H9 (cell line): ENCODE data around the gene PITX1. TPM values are rescaled to one million over a fixed set of nuclear protein-coding genes. Genes with fewer than 3 reads are reported as not detected.

Experiments used
- DNase-seq: peaks from one replicate; pipeline ENCODE4 v3.0.0-alpha.2; 2017
- H2AFZ ChIP-seq: one replicate; pipeline ENCODE4 v1.6.1; 2013; ENCODE audit warnings: mild to moderate bottlenecking, low read length, control low read depth, moderate library complexity
- H2AK5ac ChIP-seq: 2 replicates; pipeline ENCODE4 v1.6.1; 2013; ENCODE audit warnings: low read length, control low read depth, mixed read lengths; ENCODE audit not compliant: insufficient read length
- H2BK120ac ChIP-seq: one replicate; pipeline ENCODE4 v1.6.1; 2013; ENCODE audit warnings: low read depth, mild to moderate bottlenecking, low read length, control low read depth, inconsistent platforms; ENCODE audit not compliant: poor library complexity, severe bottlenecking
- H2BK12ac ChIP-seq: 2 replicates; pipeline ENCODE4 v1.6.1; 2013; ENCODE audit warnings: low read length, control low read depth, mixed read lengths, low read depth; ENCODE audit not compliant: insufficient read length
- H2BK15ac ChIP-seq: 2 replicates; pipeline ENCODE4 v1.6.1; 2013; ENCODE audit warnings: low read depth, low read length, control low read depth
- H2BK20ac ChIP-seq: one replicate; pipeline ENCODE4 v1.6.1; 2013; ENCODE audit warnings: low read depth, mild to moderate bottlenecking, low read length, control low read depth, inconsistent platforms; ENCODE audit not compliant: poor library complexity, severe bottlenecking
- H2BK5ac ChIP-seq: 2 replicates; pipeline ENCODE4 v1.6.1; 2013; ENCODE audit warnings: low read length, control low read depth, mixed read lengths; ENCODE audit not compliant: insufficient read length
- H3K14ac ChIP-seq: 2 replicates; pipeline ENCODE4 v1.6.1; 2013; ENCODE audit warnings: low read length, control low read depth; ENCODE audit not compliant: insufficient read depth
- H3K18ac ChIP-seq: 2 replicates; pipeline ENCODE4 v1.6.1; 2013; ENCODE audit warnings: low read depth, mild to moderate bottlenecking, mixed read lengths, low read length, control low read depth; ENCODE audit not compliant: insufficient read length
- H3K23ac ChIP-seq: 2 replicates; pipeline ENCODE4 v1.6.1; 2013; ENCODE audit warnings: low read length, control low read depth, mixed read lengths, low read depth; ENCODE audit not compliant: insufficient read length
- H3K23me2 ChIP-seq: 2 replicates; pipeline ENCODE4 v1.6.1; 2013; ENCODE audit warnings: low read depth, mild to moderate bottlenecking, mixed read lengths, low read length, control low read depth; ENCODE audit not compliant: insufficient read length, poor library complexity, severe bottlenecking
- H3K27ac ChIP-seq: 2 replicates; pipeline ENCODE4 v1.5.1; 2013; ENCODE audit warnings: low read length, control low read depth, mixed read lengths, low read depth; ENCODE audit not compliant: insufficient read length
- H3K27me3 ChIP-seq: 2 replicates; pipeline ENCODE4 v1.6.1; 2013; ENCODE audit warnings: low read length, control low read depth, inconsistent platforms; ENCODE audit not compliant: insufficient read depth
- H3K4ac ChIP-seq: 2 replicates; pipeline ENCODE4 v1.6.1; 2013; ENCODE audit warnings: low read depth, mild to moderate bottlenecking, control low read depth, inconsistent platforms, low read length, moderate library complexity
- H3K4me1 ChIP-seq: 2 replicates; pipeline ENCODE4 v1.6.1; 2013; ENCODE audit warnings: low read length, control low read depth, inconsistent platforms; ENCODE audit not compliant: insufficient read depth
- H3K4me2 ChIP-seq: 2 replicates; pipeline ENCODE4 v1.6.1; 2013; ENCODE audit warnings: low read length, control low read depth, mixed read lengths; ENCODE audit not compliant: insufficient read length, insufficient read depth
- H3K56ac ChIP-seq: 2 replicates; pipeline ENCODE4 v1.6.1; 2013; ENCODE audit warnings: low read depth, mild to moderate bottlenecking, mixed read lengths, low read length, control low read depth; ENCODE audit not compliant: insufficient read length
- H3K79me1 ChIP-seq: 2 replicates; pipeline ENCODE4 v1.6.1; 2013; ENCODE audit warnings: low read depth, mild to moderate bottlenecking, moderate library complexity, low read length, control low read depth, inconsistent platforms; ENCODE audit not compliant: insufficient read depth, poor library complexity, severe bottlenecking
- H3K79me2 ChIP-seq: 2 replicates; pipeline ENCODE4 v1.6.1; 2013; ENCODE audit warnings: low read length, control low read depth, inconsistent platforms; ENCODE audit not compliant: insufficient read depth
- H3K9ac ChIP-seq: 2 replicates; pipeline ENCODE4 v1.6.1; 2013; ENCODE audit warnings: low read length, control low read depth, mixed read lengths; ENCODE audit not compliant: insufficient read length; ENCODE audit errors: extremely low read depth
- H3K9me3 ChIP-seq: one replicate; pipeline ENCODE4 v1.6.1; 2013; ENCODE audit warnings: low read depth, low read length, inconsistent platforms; ENCODE audit not compliant: control insufficient read depth
- H3T11ph ChIP-seq: one replicate; pipeline ENCODE4 v1.6.1; 2013; ENCODE audit warnings: mild to moderate bottlenecking, low read length, control low read depth, inconsistent platforms
- H4K20me1 ChIP-seq: one replicate; pipeline ENCODE4 v1.6.1; 2013; ENCODE audit not compliant: control insufficient read depth, insufficient read length, insufficient read depth
- H4K5ac ChIP-seq: 2 replicates; pipeline ENCODE4 v1.6.1; 2013; ENCODE audit warnings: low read depth, mild to moderate bottlenecking, mixed read lengths, low read length, control low read depth; ENCODE audit not compliant: insufficient read length
- H4K8ac ChIP-seq: replicated peaks from 2 replicates; pipeline ENCODE4 v1.6.1; 2013; ENCODE audit warnings: low read length, control low read depth, mixed read lengths, low read depth; ENCODE audit not compliant: insufficient read length
- H4K91ac ChIP-seq: 2 replicates; pipeline ENCODE4 v1.6.1; 2013; ENCODE audit warnings: low read depth, mild to moderate bottlenecking, moderate library complexity, mixed read lengths, low read length, control low read depth; ENCODE audit not compliant: insufficient read length
- H3K27ac Mint-ChIP-seq, 3 experiments: 2 replicates in 2 of 3; 3 replicates in 1 of 3; pipeline ENCODE4 v1.8.0; 2020 to 2021; ENCODE audit warnings: mixed read lengths in 3 of 3, mild to moderate bottlenecking in 1 of 3, moderate library complexity in 1 of 3
- H3K27me3 Mint-ChIP-seq: 2 replicates; pipeline ENCODE4 v1.8.0; 2021; ENCODE audit warnings: low read depth, mild to moderate bottlenecking, moderate library complexity, mixed read lengths
- H3K36me3 Mint-ChIP-seq, 3 experiments: 2 replicates in 2 of 3; 3 replicates in 1 of 3; pipeline ENCODE4 v1.8.0; 2020 to 2021; ENCODE audit warnings: low read depth in 3 of 3, mixed read lengths in 3 of 3; ENCODE audit not compliant: insufficient read depth in 1 of 3
- H3K4me1 Mint-ChIP-seq, 2 experiments: 2 replicates each; pipeline ENCODE4 v1.8.0; 2020; ENCODE audit warnings: mixed read lengths in 2 of 2
- H3K4me3 Mint-ChIP-seq, 2 experiments: 2 replicates in 1 of 2; 3 replicates in 1 of 2; pipeline ENCODE4 v1.8.0; 2020 to 2021; ENCODE audit warnings: mild to moderate bottlenecking in 2 of 2, mixed read lengths in 2 of 2, moderate library complexity in 1 of 2
- H3K9me3 Mint-ChIP-seq, 2 experiments: 2 replicates in 1 of 2; 3 replicates in 1 of 2; pipeline ENCODE4 v1.8.0; 2020; ENCODE audit warnings: mild to moderate bottlenecking in 2 of 2, mixed read lengths in 2 of 2, moderate library complexity in 1 of 2
- WGBS: extraction: QIAGEN DNeasy Blood & Tissue Kit; methylation state at CpG from one replicate; pipeline ENCODE4 v1.1.7; 2013; ENCODE audit warnings: missing lambda C conversion rate, low lambda C conversion rate, mixed read lengths; ENCODE audit not compliant: insufficient read length; ENCODE audit errors: extremely low coverage; 5-methylcytosine and 5-hydroxymethylcytosine counted together
- total RNA-seq: library from RNA; stranded (reverse); gene quantifications from 2 replicates; pipeline ENCODE4 v1.2.1, GENCODE V29; 2021
- TF ChIP-seq, protein P1 (sequence below): fragments of 200-600 bp; sonication (generic); conservative IDR thresholded peaks from 3 replicates; pipeline ENCODE4 v1.8.0; 2021; ENCODE audit warnings: antibody characterized with exemption, mild to moderate bottlenecking

Gene PITX1
- total RNA-seq, 1 experiment from 2014 or later = not detected

DNA sequence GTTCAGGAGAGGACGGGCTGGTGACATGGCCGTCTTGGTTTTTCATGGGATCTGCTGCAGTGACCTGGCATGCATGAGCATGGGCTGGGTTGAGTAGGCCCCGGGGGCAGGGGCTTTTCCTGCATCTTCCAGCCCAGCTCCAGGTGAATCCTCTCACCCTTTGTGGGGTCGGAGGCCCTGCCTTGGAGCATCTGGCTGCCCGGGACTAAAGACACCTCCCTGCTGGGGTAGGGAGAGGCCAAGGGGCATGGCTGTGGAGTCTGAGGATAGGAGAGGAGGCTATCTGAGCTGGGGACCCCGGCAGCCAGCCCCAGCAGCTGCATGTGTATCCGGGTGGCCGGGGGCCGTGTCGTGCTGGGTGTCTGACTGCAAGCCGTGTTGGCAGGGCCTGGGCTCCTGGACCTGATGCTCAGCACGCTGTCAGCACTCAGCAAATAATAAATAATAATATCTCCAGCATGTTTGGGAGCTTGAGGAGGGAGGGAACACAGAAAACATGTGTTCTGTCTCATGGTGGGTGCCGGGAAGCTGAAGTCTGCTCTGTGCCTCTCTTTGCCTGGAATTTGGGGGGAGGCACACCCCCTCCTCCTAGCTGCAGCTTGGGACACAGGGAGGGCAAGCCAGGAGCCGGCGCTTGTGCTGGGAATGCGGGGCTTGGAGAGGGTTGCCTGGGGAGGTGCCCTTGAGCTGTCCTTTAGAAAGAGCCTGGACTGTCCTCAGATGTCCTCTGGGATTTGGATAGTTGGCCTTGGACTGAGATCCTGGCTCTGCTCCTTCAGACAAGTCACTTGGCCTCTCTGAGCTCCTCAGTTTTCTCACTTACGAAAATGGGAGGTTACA lies 28.4 kb upstream of the PITX1 start:
- Histone ChIP-seq H3K4ac (no peak overlapping the region), H3K14ac (no peak overlapping the region)
- H3K27me3 Mint-ChIP-seq = peaks cover 100% of the 10 kb centered on the region

More for the DNA sequence above, 28.4 kb upstream of the PITX1 start:
- H4K91ac ChIP-seq = no peak overlapping the region
- H3K79me1 ChIP-seq = no peaks in the 10 kb centered on the region
- no peak overlapping the region for H2BK120ac ChIP-seq
- no peak overlapping the region for H2AFZ ChIP-seq
- H2BK20ac ChIP-seq = no peak overlapping the region
- no peaks in the 10 kb centered on the region for H3K4me1 Mint-ChIP-seq
- TF ChIP-seq, protein P1, sequence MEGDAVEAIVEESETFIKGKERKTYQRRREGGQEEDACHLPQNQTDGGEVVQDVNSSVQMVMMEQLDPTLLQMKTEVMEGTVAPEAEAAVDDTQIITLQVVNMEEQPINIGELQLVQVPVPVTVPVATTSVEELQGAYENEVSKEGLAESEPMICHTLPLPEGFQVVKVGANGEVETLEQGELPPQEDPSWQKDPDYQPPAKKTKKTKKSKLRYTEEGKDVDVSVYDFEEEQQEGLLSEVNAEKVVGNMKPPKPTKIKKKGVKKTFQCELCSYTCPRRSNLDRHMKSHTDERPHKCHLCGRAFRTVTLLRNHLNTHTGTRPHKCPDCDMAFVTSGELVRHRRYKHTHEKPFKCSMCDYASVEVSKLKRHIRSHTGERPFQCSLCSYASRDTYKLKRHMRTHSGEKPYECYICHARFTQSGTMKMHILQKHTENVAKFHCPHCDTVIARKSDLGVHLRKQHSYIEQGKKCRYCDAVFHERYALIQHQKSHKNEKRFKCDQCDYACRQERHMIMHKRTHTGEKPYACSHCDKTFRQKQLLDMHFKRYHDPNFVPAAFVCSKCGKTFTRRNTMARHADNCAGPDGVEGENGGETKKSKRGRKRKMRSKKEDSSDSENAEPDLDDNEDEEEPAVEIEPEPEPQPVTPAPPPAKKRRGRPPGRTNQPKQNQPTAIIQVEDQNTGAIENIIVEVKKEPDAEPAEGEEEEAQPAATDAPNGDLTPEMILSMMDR = no peak
- DNase-seq = no peak
- H3K27me3 ChIP-seq = no peaks in the 10 kb centered on the region
- no peak overlapping the region for H3K27ac ChIP-seq
- no peak overlapping the region for H2BK12ac ChIP-seq
- no peak overlapping the region for H2BK5ac ChIP-seq
- H3K79me2 ChIP-seq = no peaks in the 10 kb centered on the region
- H3K23me2 ChIP-seq = no peaks in the 10 kb centered on the region
- no peaks in the 10 kb centered on the region for H3K36me3 Mint-ChIP-seq
- no peak overlapping the region for H3K4me2 ChIP-seq
- H3K9me3 Mint-ChIP-seq = no peaks in the 10 kb centered on the region
- no peak overlapping the region for H4K8ac ChIP-seq
- no peak overlapping the region for H3K4me3 Mint-ChIP-seq
- H3K9me3 ChIP-seq = no peaks in the 10 kb centered on the region
- no peak overlapping the region for H2BK15ac ChIP-seq
- no peak overlapping the region for H3K27ac Mint-ChIP-seq
- no peak overlapping the region for H3K9ac ChIP-seq
- H4K20me1 ChIP-seq = no peaks in the 10 kb centered on the region
- H3K23ac ChIP-seq = no peak overlapping the region
- no peak overlapping the region for H4K5ac ChIP-seq
- WGBS = no CpG with 5 or more reads among the region's 17 CpGs
- H3T11ph ChIP-seq = no peak overlapping the region
- no peak overlapping the region for H3K56ac ChIP-seq
- H3K4me1 ChIP-seq = no peaks in the 10 kb centered on the region
- H3K18ac ChIP-seq = no peak overlapping the region
- H2AK5ac ChIP-seq = no peak overlapping the region
